Neural cell (in vitro differentiated cells): ENCODE data around the gene PCDH9. TPM values are rescaled to one million over a fixed set of nuclear protein-coding genes. Genes with fewer than 3 reads are reported as not detected.

Source experiments
- H2AFZ ChIP-seq: fragments of 200-600, 300-800 bp; sonication (generic), shearing (Covaris generic); 2 replicates; pipeline ENCODE4 v1.6.0; 2014; ENCODE audit warnings: low read depth, mild to moderate bottlenecking, antibody characterized with exemption, low read length, moderate library complexity
- H3F3A ChIP-seq: fragments of 200-600 bp; shearing (Covaris generic); 2 replicates; pipeline ENCODE4 v1.6.1; 2016; ENCODE audit warnings: mild to moderate bottlenecking, moderate library complexity, mixed read lengths, antibody characterized with exemption, low read length; ENCODE audit not compliant: insufficient read depth, poor library complexity, severe bottlenecking
- H3K27ac ChIP-seq: fragments of 200-600, 300-800 bp; sonication (generic), shearing (Covaris generic); 2 replicates; pipeline ENCODE4 v1.5.1; 2014; ENCODE audit warnings: mild to moderate bottlenecking, low read length, moderate library complexity
- H3K27me3 ChIP-seq: fragments of 300-800, 200-600 bp; sonication (generic), shearing (Covaris generic); 2 replicates; pipeline ENCODE4 v1.6.0; 2014; ENCODE audit warnings: mild to moderate bottlenecking, low read depth, low read length, moderate library complexity; ENCODE audit not compliant: insufficient read depth
- H3K36me3 ChIP-seq: fragments of 300-800, 200-600 bp; sonication (generic), shearing (Covaris generic); 2 replicates; pipeline ENCODE4 v1.5.1; 2014; ENCODE audit warnings: mild to moderate bottlenecking, antibody characterized with exemption, low read length, moderate library complexity; ENCODE audit not compliant: insufficient read depth
- H3K4me2 ChIP-seq: fragments of 300-800, 200-600 bp; sonication (generic), shearing (Covaris generic); 2 replicates; pipeline ENCODE4 v1.6.0; 2014; ENCODE audit warnings: mild to moderate bottlenecking, low read length
- H3K4me3 ChIP-seq: fragments of 300-800, 200-600 bp; sonication (generic), shearing (Covaris generic); 2 replicates; pipeline ENCODE4 v1.5.1; 2014; ENCODE audit warnings: mild to moderate bottlenecking, low read length, moderate library complexity
- H3K79me2 ChIP-seq: fragments of 200-600 bp; shearing (Covaris generic); replicated peaks from 2 replicates; pipeline ENCODE4 v1.6.0; 2014; ENCODE audit warnings: mild to moderate bottlenecking, low read length, moderate library complexity; ENCODE audit not compliant: insufficient read depth
- H3K9ac ChIP-seq: fragments of 300-800, 200-600 bp; sonication (generic), shearing (Covaris generic); 2 replicates; pipeline ENCODE4 v1.6.1; 2016; ENCODE audit warnings: mild to moderate bottlenecking, low read length, mixed read lengths
- H3K9me2 ChIP-seq: fragments of 200-600 bp; shearing (Covaris generic); 2 replicates; pipeline ENCODE4 v1.6.1; 2016; ENCODE audit warnings: mild to moderate bottlenecking, low read length, mixed read lengths; ENCODE audit not compliant: insufficient read depth
- H3K9me3 ChIP-seq: fragments of 200-600, 300-800 bp; sonication (generic), shearing (Covaris generic); 2 replicates; pipeline ENCODE4 v1.6.1; 2016; ENCODE audit warnings: mild to moderate bottlenecking, mixed run types, low read length, moderate library complexity, mixed read lengths
- H4K20me1 ChIP-seq: fragments of 200-600 bp; shearing (Covaris generic); 2 replicates; pipeline ENCODE4 v1.6.1; 2016; ENCODE audit warnings: mild to moderate bottlenecking, mixed run types; ENCODE audit not compliant: insufficient read depth
- CTCF ChIP-seq: fragments of 450-650 bp; IDR thresholded peaks from 2 replicates; pipeline ENCODE4 v1.5.1; 2014; ENCODE audit warnings: antibody characterized with exemption, mild to moderate bottlenecking, moderate library complexity; ENCODE audit not compliant: poor library complexity, severe bottlenecking
- EP300 ChIP-seq: fragments of 450-650 bp; conservative IDR thresholded peaks from 2 replicates; pipeline ENCODE4 v1.6.1; 2014; ENCODE audit warnings: antibody characterized with exemption, mild to moderate bottlenecking, moderate library complexity; ENCODE audit not compliant: poor library complexity, severe bottlenecking
- EZH2 ChIP-seq: fragments of 200-600, 300-800 bp; shearing (Covaris generic), sonication (generic); IDR thresholded peaks from 2 replicates; pipeline ENCODE4 v1.6.1; 2014; ENCODE audit warnings: antibody characterized with exemption, low read length, borderline replicate concordance, mild to moderate bottlenecking; ENCODE audit not compliant: insufficient read depth, poor library complexity, severe bottlenecking
- MXI1 ChIP-seq: fragments of 450-650 bp; conservative IDR thresholded peaks from 2 replicates; pipeline ENCODE4 v1.6.1; 2014; ENCODE audit warnings: antibody characterized with exemption, mild to moderate bottlenecking; ENCODE audit not compliant: poor library complexity, severe bottlenecking
- POLR2AphosphoS5 ChIP-seq: IDR thresholded peaks from 2 replicates; pipeline ENCODE4 v1.6.1; 2012
- RAD21 ChIP-seq: fragments of 450-650 bp; conservative IDR thresholded peaks from 2 replicates; pipeline ENCODE4 v1.6.1; 2014; ENCODE audit warnings: antibody characterized with exemption, mild to moderate bottlenecking, moderate library complexity
- REST ChIP-seq: IDR thresholded peaks from 2 replicates; pipeline ENCODE4 v1.6.1; 2012; ENCODE audit warnings: borderline replicate concordance
- SMC3 ChIP-seq: fragments of 450-650 bp; conservative IDR thresholded peaks from 2 replicates; pipeline ENCODE4 v1.6.1; 2014; ENCODE audit warnings: antibody characterized with exemption, mild to moderate bottlenecking, moderate library complexity; ENCODE audit not compliant: poor library complexity
- TAF1 ChIP-seq: IDR thresholded peaks from 2 replicates; pipeline ENCODE4 v1.6.1; 2012; ENCODE audit warnings: low read depth
- polyA plus RNA-seq: library from polyadenylated mRNA; depleted of rRNA; stranded (reverse); fragments of >200 nt; gene quantifications from 2 replicates; pipeline ENCODE4 v1.2.3, GENCODE V29; 2014

Gene PCDH9
- polyA plus RNA-seq, 1 donor from 2014 or later, result 4.6 TPM

GRCh38 chr13:67045357-67045756 lies 184.8 kb downstream of the PCDH9 start:
- Histone ChIP-seq H3K79me2 (no peaks in the 10 kb centered on the region), H3K4me2 (no peak overlapping the region), H3K27me3 (no peaks in the 10 kb centered on the region), H3K4me3 (no peak overlapping the region), H3K9ac (no peak overlapping the region), H3K9me3 (no peaks in the 10 kb centered on the region), H2AFZ (no peak overlapping the region), H3K9me2 (no peaks in the 10 kb centered on the region), H3K27ac (no peak overlapping the region), H3F3A (no peaks in the 10 kb centered on the region), H3K36me3 (no peaks in the 10 kb centered on the region), H4K20me1 (no peaks in the 10 kb centered on the region)
- TF ChIP-seq CTCF (no peak), REST (no peak), MXI1 (no peak)

GRCh38 chr13:67043901-67044300 lies 186.2 kb downstream of the PCDH9 start:
- H3K27me3 ChIP-seq, result no peaks in the 10 kb centered on the region
- H3K27ac ChIP-seq, result no peak overlapping the region
- H3K4me2 ChIP-seq, result no peak overlapping the region
- H3K9me3 ChIP-seq, result no peaks in the 10 kb centered on the region
- no peaks in the 10 kb centered on the region for H3F3A ChIP-seq
- H3K9ac ChIP-seq, result no peak overlapping the region
- no peaks in the 10 kb centered on the region for H4K20me1 ChIP-seq
- no peak overlapping the region for H2AFZ ChIP-seq
- no peaks in the 10 kb centered on the region for H3K9me2 ChIP-seq
- H3K4me3 ChIP-seq, result no peak overlapping the region
- no peaks in the 10 kb centered on the region for H3K36me3 ChIP-seq
- TF ChIP-seq EZH2 (no peak), TAF1 (no peak), MXI1 (no peak), EP300 (no peak), POLR2AphosphoS5 (no peak), SMC3 (no peak), RAD21 (no peak), CTCF (no peak), REST (no peak)
- no peaks in the 10 kb centered on the region for H3K79me2 ChIP-seq
